KMS-11 (cell line): Measurements from ENCODE around the gene TREML4.
A peak's percentile ranks its signal among the peaks of the same experiment; 100 is the strongest.

ENCODE experiments used
- H2AFZ ChIP-seq: fragments of 200-600 bp; sonication (generic); 2 replicates; pipeline ENCODE4 v1.6.1; 2016; ENCODE audit warnings: antibody characterized with exemption, mixed run types, low read depth
- H3K27ac ChIP-seq: fragments of 200-600 bp; sonication (generic); 2 replicates; pipeline ENCODE4 v1.6.1; 2016; ENCODE audit warnings: mild to moderate bottlenecking, mixed run types
- H3K27me3 ChIP-seq: fragments of 200-600 bp; sonication (generic); 2 replicates; pipeline ENCODE4 v1.6.1; 2017; ENCODE audit warnings: mild to moderate bottlenecking, low read depth, mixed run types, moderate library complexity; ENCODE audit not compliant: insufficient read depth
- H3K36me3 ChIP-seq: fragments of 200-600 bp; sonication (generic); 2 replicates; pipeline ENCODE4 v1.6.1; 2017; ENCODE audit warnings: mild to moderate bottlenecking, mixed run types; ENCODE audit not compliant: insufficient read depth
- H3K4me1 ChIP-seq: fragments of 200-600 bp; sonication (generic); 2 replicates; pipeline ENCODE4 v1.6.1; 2016; ENCODE audit warnings: mild to moderate bottlenecking, low read depth, mixed run types; ENCODE audit not compliant: poor library complexity, severe bottlenecking
- H3K4me2 ChIP-seq: fragments of 200-600 bp; sonication (generic); 2 replicates; pipeline ENCODE4 v1.7.0; 2016; ENCODE audit warnings: mild to moderate bottlenecking, mixed run types
- H3K4me3 ChIP-seq: fragments of 200-600 bp; sonication (generic); IDR thresholded peaks from 2 replicates; pipeline ENCODE4 v1.6.1; 2017; ENCODE audit warnings: low read depth, low read length, mixed read lengths; ENCODE audit not compliant: insufficient read depth
- H3K79me2 ChIP-seq: fragments of 200-600 bp; sonication (generic); 2 replicates; pipeline ENCODE4 v1.6.1; 2016; ENCODE audit warnings: low read depth, mixed run types; ENCODE audit not compliant: insufficient read depth
- H3K9ac ChIP-seq: fragments of 200-600 bp; sonication (generic); 2 replicates; pipeline ENCODE4 v1.6.1; 2016; ENCODE audit warnings: mild to moderate bottlenecking, mixed run types
- H4K20me1 ChIP-seq: fragments of 200-600 bp; sonication (generic); 2 replicates; pipeline ENCODE4 v1.6.1; 2016; ENCODE audit warnings: mild to moderate bottlenecking, mixed run types; ENCODE audit not compliant: insufficient read depth
- CTCF ChIP-seq: fragments of 200-600 bp; sonication (generic); conservative IDR thresholded peaks from 2 replicates; pipeline ENCODE4 v1.6.1; 2017; ENCODE audit warnings: low read depth, mild to moderate bottlenecking, antibody characterized with exemption, low read length, moderate library complexity, mixed read lengths

Gene TREML4

GRCh38 chr6:41197234-41197633 lies 30.9 kb upstream of the TREML4 start:
- Histone ChIP-seq H3K4me2 (no peak overlapping the region), H3K9ac (no peak overlapping the region), H3K4me1 (peaks cover 25% of the 10 kb centered on the region), H2AFZ (no peak overlapping the region), H3K27me3 (no peaks in the 10 kb centered on the region), H4K20me1 (no peaks in the 10 kb centered on the region), H3K4me3 (no peak overlapping the region), H3K27ac (no peak overlapping the region), H3K79me2 (no peaks in the 10 kb centered on the region), H3K36me3 (no peaks in the 10 kb centered on the region)
- no peak for TF ChIP-seq CTCF

- Histone ChIP-seq H4K20me1 (no peaks in the 10 kb centered on the region), H3K9ac (peak overlapping the region; percentile 20; the same call in 1 of the 2 replicates), H2AFZ (peak overlapping the region; percentile 83), H3K4me3 (no peak overlapping the region), H3K4me2 (peak overlapping the region; percentile 72), H3K36me3 (no peaks in the 10 kb centered on the region), H3K27me3 (no peaks in the 10 kb centered on the region), H3K27ac (peak overlapping the region; percentile 70), H3K4me1 (peaks cover 25% of the 10 kb centered on the region), H3K79me2 (no peaks in the 10 kb centered on the region)
- no peak for TF ChIP-seq CTCF
Measured at GRCh38 chr6:41199552-41200246, 28.4 kb upstream of the TREML4 start.

- no peaks in the 10 kb centered on the region for H3K27me3 ChIP-seq
- no peaks in the 10 kb centered on the region for H3K79me2 ChIP-seq
- peaks cover 25% of the 10 kb centered on the region for H3K4me1 ChIP-seq
- H3K27ac ChIP-seq, result peak overlapping the region; percentile 70
- H3K4me3 ChIP-seq, result no peak overlapping the region
- no peaks in the 10 kb centered on the region for H4K20me1 ChIP-seq
- no peaks in the 10 kb centered on the region for H3K36me3 ChIP-seq
- H3K4me2 ChIP-seq, result peak overlapping the region; percentile 72
- no peak for TF ChIP-seq CTCF
- peak overlapping the region; percentile 83 for H2AFZ ChIP-seq
- H3K9ac ChIP-seq, result peak overlapping the region; percentile 20; the same call in 1 of the 2 replicates
Measured at GRCh38 chr6:41200296-41200900, 27.8 kb upstream of the TREML4 start.

- no peak for TF ChIP-seq CTCF
- peak within 1 kb of the TSS; percentile 83 for H2AFZ ChIP-seq
- no peaks in the 10 kb centered on the region for H4K20me1 ChIP-seq
- no peak within 1 kb of the TSS for H3K4me3 ChIP-seq
- H3K27me3 ChIP-seq, result no peaks in the 10 kb centered on the region
- peak within 1 kb of the TSS; percentile 72 for H3K4me2 ChIP-seq
- H3K27ac ChIP-seq, result peak within 1 kb of the TSS; percentile 70
- no peaks in the 10 kb centered on the region for H3K79me2 ChIP-seq
- H3K4me1 ChIP-seq, result peaks cover 25% of the 10 kb centered on the region
- no peaks in the 10 kb centered on the region for H3K36me3 ChIP-seq
- H3K9ac ChIP-seq, result peak within 1 kb of the TSS; percentile 20; the same call in 1 of the 2 replicates
Measured at GRCh38 chr6:41200901-41201763, 27.0 kb upstream of the TREML4 start, which contains the start of gene TREML2. TSS of gene TREML2 (minus strand) at chr6:41201149. CDS start at chr6:41201008, 141 bp downstream.
